ENCODE data around the gene CLK4.

CLK4 gene

GRCh38 chr5:178587763-178588611 is 38.9 kb downstream of the CLK4 start:
- DNase-seq (ENCODE audit: low spot score): no peak

- no peak for DNase-seq (ENCODE audit: low spot score)
Observed at GRCh38 chr5:178586396-178586795, 40.5 kb downstream of the CLK4 start.

GRCh38 chr5:178585421-178585820 is 41.4 kb downstream of the CLK4 start:
- peak; percentile 54 for DNase-seq (ENCODE audit: low spot score)

GRCh38 chr5:178583279-178583678 is 43.6 kb downstream of the CLK4 start:
- no peak for DNase-seq (ENCODE audit: low spot score)

- DNase-seq (ENCODE audit: low spot score): no peak
Observed at GRCh38 chr5:178582291-178582690, 44.6 kb downstream of the CLK4 start.

- no peak for DNase-seq (ENCODE audit: low spot score)
Observed at GRCh38 chr5:178581621-178582020, 45.2 kb downstream of the CLK4 start.

- DNase-seq (ENCODE audit: low spot score): no peak
Observed at GRCh38 chr5:178580271-178580955, 46.4 kb downstream of the CLK4 start.

- DNase-seq (ENCODE audit: low spot score): no peak
Observed at GRCh38 chr5:178577944-178578343, 48.9 kb downstream of the CLK4 start.

- no peak for DNase-seq (ENCODE audit: low spot score)
Observed at GRCh38 chr5:178577376-178577839, 49.4 kb downstream of the CLK4 start.

GRCh38 chr5:178576591-178577351 is 50.1 kb downstream of the CLK4 start:
- no peak for DNase-seq (ENCODE audit: low spot score)

- no peak for DNase-seq (ENCODE audit: low spot score)
Observed at GRCh38 chr5:178573216-178573615, 53.6 kb downstream of the CLK4 start.

GRCh38 chr5:178572617-178573016 is 54.2 kb downstream of the CLK4 start:
- no peak for DNase-seq (ENCODE audit: low spot score)

- no peak for DNase-seq (ENCODE audit: low spot score)
Observed at GRCh38 chr5:178569485-178569884, 57.4 kb downstream of the CLK4 start.

- DNase-seq (ENCODE audit: low spot score): no peak
Observed at GRCh38 chr5:178564811-178565550, 61.9 kb downstream of the CLK4 start.

GRCh38 chr5:178564397-178564796 is 62.5 kb downstream of the CLK4 start:
- no peak for DNase-seq (ENCODE audit: low spot score)

GRCh38 chr5:178563621-178564020 is 63.2 kb downstream of the CLK4 start:
- DNase-seq (ENCODE audit: low spot score): no peak

GRCh38 chr5:178561746-178562264 is 65.0 kb downstream of the CLK4 start:
- no peak for DNase-seq (ENCODE audit: low spot score)

- no peak for DNase-seq (ENCODE audit: low spot score)
Observed at GRCh38 chr5:178560911-178561310, 65.9 kb downstream of the CLK4 start.

- DNase-seq (ENCODE audit: low spot score): no peak
Observed at GRCh38 chr5:178557416-178557815, 69.4 kb downstream of the CLK4 start.

- DNase-seq (ENCODE audit: low spot score): no peak
Observed at GRCh38 chr5:178555771-178556211, 71.1 kb downstream of the CLK4 start.

- DNase-seq (ENCODE audit: low spot score): no peak
Observed at GRCh38 chr5:178555005-178555404, 71.8 kb downstream of the CLK4 start.

GRCh38 chr5:178554311-178554710 is 72.5 kb downstream of the CLK4 start:
- no peak for DNase-seq (ENCODE audit: low spot score)

Data from LoVo (cell line).